Measurements from ENCODE around the gene BRIP1. TPM values are rescaled to one million over a fixed set of nuclear protein-coding genes. Genes with fewer than 3 reads are reported as not detected.

Gene BRIP1
- total RNA-seq, result 5.4 and 13.0 TPM in 2 replicates

DNA sequence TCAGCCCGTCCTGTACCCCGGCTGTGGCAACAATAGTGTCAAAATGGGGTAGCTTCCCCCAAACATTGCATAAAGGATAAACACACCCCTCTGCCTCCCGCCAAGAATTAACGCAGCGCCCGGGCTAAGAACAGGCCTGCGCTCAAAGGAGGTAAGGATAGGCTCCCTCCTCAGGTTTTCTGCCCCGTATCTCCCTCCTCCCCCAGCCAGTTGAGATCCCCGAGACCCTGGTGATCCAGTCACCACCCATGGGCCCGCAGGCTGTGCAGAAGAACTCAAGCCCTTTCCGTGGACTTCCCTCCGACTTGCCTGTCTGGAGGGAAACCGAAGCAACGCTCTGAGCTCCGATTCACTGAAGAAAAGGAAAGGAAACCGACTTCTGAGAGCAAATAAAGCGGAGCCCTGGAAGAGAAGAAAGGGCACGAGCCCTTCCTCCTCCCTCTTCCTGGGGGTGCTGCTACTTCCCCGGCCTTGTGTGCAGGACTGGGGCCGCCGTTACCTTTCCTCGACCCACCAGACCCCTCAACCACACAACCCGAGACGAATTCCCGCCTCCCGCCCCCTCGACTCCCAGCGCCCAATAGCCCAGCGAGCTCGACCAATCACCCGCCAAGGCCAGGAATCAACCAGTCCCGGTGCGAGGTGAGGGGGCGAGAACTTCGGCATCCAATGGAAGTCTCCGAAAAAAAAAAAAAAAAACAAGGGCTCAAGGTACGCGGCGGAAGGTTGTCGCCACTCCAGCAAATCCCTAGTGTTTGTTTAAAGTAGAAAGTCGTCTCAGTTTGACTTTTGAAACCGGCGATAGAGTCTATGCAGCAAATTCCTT is at the start of gene BRIP1:
BRIP1 (minus strand) TSS at position 554 of the 826 bp plus-strand sequence. CDS start 1,989 bp downstream, outside the sequence.

Other genes with a start within 250 kb of the BRIP1 start
- 14.1 and 15.5 TPM in 2 replicates for gene INTS2, start 64.5 kb upstream of the BRIP1 start, total RNA-seq
- gene MED13, start 201.8 kb upstream of the BRIP1 start, total RNA-seq, result 34.1 and 36.6 TPM in 2 replicates